Naive thymus-derived CD4-positive, alpha-beta T cell (primary cell): ENCODE results near the gene NME7. TPM values are rescaled to one million over a fixed set of nuclear protein-coding genes. Genes with fewer than 3 reads are reported as not detected.

ENCODE experiments used
- ATAC-seq: fragments of 150-1000 bp; cut with Tn5 transposase; 2 replicates; pipeline ENCODE4 v1.10.0; 2021; ENCODE audit warnings: mild to moderate bottlenecking, moderate library complexity
- CTCF ChIA-PET: fragments of 350-600 bp; sonication (Branson Sonifier 250); formaldehyde crosslinking; loops from one replicate; lab custom pipeline; 2021; ENCODE audit warnings: antibody characterized with exemption; lab: Charles Lee
- POLR2A ChIA-PET: fragments of 350-600 bp; sonication (Branson Sonifier 250); formaldehyde crosslinking; loops from one replicate; lab custom pipeline; 2021; ENCODE audit warnings: antibody characterized with exemption, inconsistent platforms; lab: Charles Lee
- DNase-seq, 9 donors: peaks; one replicate each; pipeline versions ENCODE4 v3.0.0 to v3.0.0-alpha.2; 2020 to 2022; ENCODE audit warnings: mixed read lengths in 1 of 9
- H3K27ac ChIP-seq: one replicate; pipeline ENCODE4 v1.7.0; 2013; ENCODE audit warnings: mild to moderate bottlenecking, low read depth, low read length, moderate library complexity
- H3K27me3 ChIP-seq, 2 donors: one replicate each; pipeline ENCODE4 v1.7.0; 2013; ENCODE audit warnings: low read length in 2 of 2, mild to moderate bottlenecking in 2 of 2, moderate library complexity in 2 of 2; ENCODE audit not compliant: control insufficient read depth in 2 of 2, insufficient read depth in 2 of 2
- H3K36me3 ChIP-seq, 3 experiments: 1 replicate in 2 of 3; 2 replicates in 1 of 3; pipeline ENCODE4 v1.7.0; 2013; ENCODE audit warnings: low read length in 3 of 3, mild to moderate bottlenecking in 3 of 3, moderate library complexity in 1 of 3; ENCODE audit not compliant: insufficient read depth in 3 of 3, control insufficient read depth in 2 of 3
- H3K4me1 ChIP-seq, 2 donors: one replicate each; pipeline ENCODE4 v1.7.0; 2013; ENCODE audit warnings: low read length in 2 of 2, mild to moderate bottlenecking in 2 of 2, moderate library complexity in 1 of 2; ENCODE audit not compliant: control insufficient read depth in 2 of 2, insufficient read depth in 2 of 2
- H3K4me3 ChIP-seq: 2 replicates; pipeline ENCODE4 v1.7.0; 2013; ENCODE audit warnings: mild to moderate bottlenecking, low read length
- H3K9me3 ChIP-seq, 3 experiments: 1 replicate in 2 of 3; 2 replicates in 1 of 3; pipeline ENCODE4 v1.7.0; 2013; ENCODE audit warnings: low read length in 3 of 3; ENCODE audit not compliant: control insufficient read depth in 2 of 3
- H3K27ac Mint-ChIP-seq, 9 donors: one replicate each; pipeline ENCODE4 v1.8.0; 2020 to 2022; ENCODE audit warnings: mixed read lengths in 9 of 9, mild to moderate bottlenecking in 8 of 9, moderate library complexity in 5 of 9, inconsistent platforms in 2 of 9
- H3K27me3 Mint-ChIP-seq, 5 donors: one replicate each; pipeline ENCODE4 v1.8.0; 2021 to 2022; ENCODE audit warnings: mixed read lengths in 5 of 5, mild to moderate bottlenecking in 1 of 5
- H3K36me3 Mint-ChIP-seq, 5 donors: one replicate each; pipeline ENCODE4 v1.8.0; 2020 to 2022; ENCODE audit warnings: mixed read lengths in 5 of 5, mild to moderate bottlenecking in 3 of 5, inconsistent platforms in 1 of 5
- H3K4me1 Mint-ChIP-seq, 7 donors: one replicate each; pipeline ENCODE4 v1.8.0; 2020 to 2022; ENCODE audit warnings: mixed read lengths in 7 of 7, mild to moderate bottlenecking in 3 of 7, inconsistent platforms in 1 of 7
- H3K4me3 Mint-ChIP-seq, 10 donors: one replicate each; pipeline ENCODE4 v1.8.0; 2020 to 2022; ENCODE audit warnings: mild to moderate bottlenecking in 10 of 10, mixed read lengths in 10 of 10, moderate library complexity in 6 of 10, inconsistent platforms in 2 of 10
- H3K9me3 Mint-ChIP-seq, 11 donors: one replicate each; pipeline ENCODE4 v1.8.0; 2020 to 2022; ENCODE audit warnings: mixed read lengths in 11 of 11, mild to moderate bottlenecking in 4 of 11, inconsistent platforms in 1 of 11, moderate library complexity in 1 of 11
- intact Hi-C, 2 donors: fragments of 100-400 bp; cut with micrococcal nuclease; formaldehyde crosslinking; loops; one replicate each; pipeline ENCODE4 v1.15.1; 2023
- polyA plus RNA-seq, 2 donors: library from polyadenylated mRNA; unstranded; fragments of 300-500 nt; fragmentation: Illumina TruSeq; gene quantifications; one replicate each; pipeline ENCODE4 v1.2.3, GENCODE V29; 2021
- total RNA-seq, 6 experiments: library from RNA in 5 of 6; stranded (reverse) in 5 of 6; gene quantifications; 1 replicate in 5 of 6; 2 replicates in 1 of 6; pipeline ENCODE4 v1.2.3 and lab custom pipeline; 2021 to 2026

NME7 gene
- total and polyA plus RNA-seq, 7 experiments from 2014 or later = 8.6 to 18.6 (median 12.9) TPM

DNA sequence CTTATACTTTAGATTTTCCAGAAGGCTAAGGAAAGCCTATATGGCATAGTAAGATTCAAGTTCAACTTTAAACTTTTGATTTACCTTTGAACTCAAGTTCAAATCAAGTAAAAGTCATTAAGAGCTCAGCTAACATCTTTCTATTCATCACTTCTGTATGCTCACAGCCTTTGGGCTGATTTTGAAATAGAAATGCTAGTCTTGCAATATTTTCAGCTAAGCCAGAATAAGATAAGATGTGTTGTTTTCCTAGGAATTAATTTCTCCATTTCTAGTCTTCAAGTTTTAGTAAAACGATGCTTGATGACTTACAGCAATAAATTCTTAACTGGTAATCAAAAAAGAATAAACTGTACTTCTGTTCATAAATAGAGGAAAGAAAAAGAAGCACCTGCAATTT lies 225.5 kb downstream of the NME7 start:
- ATAC-seq (no peak), DNase-seq (no peak)
- ChIA-PET POLR2A (no interaction called here), CTCF (no interaction called here)
- Mint-ChIP-seq H3K36me3 (peaks cover 0 to 9% (median under 1%) of the 10 kb centered on the region in 5 donors), H3K4me3 (no peak overlapping the region), H3K27ac (no peak overlapping the region), H3K27me3 (no peaks in the 10 kb centered on the region), H3K4me1 (peaks cover 0 to 12% (median 0%) of the 10 kb centered on the region in 7 donors), H3K9me3 (no peaks in the 10 kb centered on the region)
- no peaks in the 10 kb centered on the region for H3K36me3 ChIP-seq
- H3K4me3 ChIP-seq = no peak overlapping the region
- intact Hi-C loops = no loop called here
- no peaks in the 10 kb centered on the region for H3K27me3 ChIP-seq
- no peak overlapping the region for H3K27ac ChIP-seq
- no peaks in the 10 kb centered on the region for H3K9me3 ChIP-seq
- H3K4me1 ChIP-seq = no peaks in the 10 kb centered on the region

DNA sequence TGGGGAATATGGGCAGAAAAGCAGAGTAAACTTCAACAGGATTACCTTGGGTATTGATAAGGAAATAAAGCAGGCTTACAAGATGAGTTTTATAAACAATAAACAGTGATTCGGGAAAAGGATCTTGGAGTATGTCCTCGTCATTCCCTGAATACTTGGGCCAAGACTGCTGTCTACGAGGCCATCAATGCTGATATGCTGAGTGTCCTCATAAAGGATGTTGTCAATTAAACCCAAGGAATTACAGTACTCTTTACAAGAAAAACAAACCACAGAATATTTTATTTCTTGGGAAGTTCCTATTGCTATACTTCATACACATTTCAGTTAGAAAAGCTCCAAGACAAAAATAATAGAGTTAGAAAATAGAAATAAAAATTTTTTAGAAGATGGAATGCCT lies 226.2 kb downstream of the NME7 start:
- H3K9me3 Mint-ChIP-seq = no peaks in the 10 kb centered on the region
- H3K4me3 Mint-ChIP-seq = no peak overlapping the region
- H3K4me1 ChIP-seq = no peaks in the 10 kb centered on the region
- H3K27ac ChIP-seq = no peak overlapping the region
- intact Hi-C loops = no loop called here
- ChIA-PET POLR2A (no interaction called here), CTCF (no interaction called here)
- H3K27me3 Mint-ChIP-seq = no peaks in the 10 kb centered on the region
- ATAC-seq (no peak), DNase-seq (no peak)
- no peak overlapping the region for H3K4me3 ChIP-seq
- H3K27ac Mint-ChIP-seq = no peak overlapping the region
- no peaks in the 10 kb centered on the region for H3K9me3 ChIP-seq
- peaks cover 0 to 12% (median 0%) of the 10 kb centered on the region in 7 donors for H3K4me1 Mint-ChIP-seq
- H3K36me3 ChIP-seq = no peaks in the 10 kb centered on the region
- H3K27me3 ChIP-seq = no peaks in the 10 kb centered on the region
- H3K36me3 Mint-ChIP-seq = peaks cover 0 to 9% (median 0%) of the 10 kb centered on the region in 5 donors

DNA sequence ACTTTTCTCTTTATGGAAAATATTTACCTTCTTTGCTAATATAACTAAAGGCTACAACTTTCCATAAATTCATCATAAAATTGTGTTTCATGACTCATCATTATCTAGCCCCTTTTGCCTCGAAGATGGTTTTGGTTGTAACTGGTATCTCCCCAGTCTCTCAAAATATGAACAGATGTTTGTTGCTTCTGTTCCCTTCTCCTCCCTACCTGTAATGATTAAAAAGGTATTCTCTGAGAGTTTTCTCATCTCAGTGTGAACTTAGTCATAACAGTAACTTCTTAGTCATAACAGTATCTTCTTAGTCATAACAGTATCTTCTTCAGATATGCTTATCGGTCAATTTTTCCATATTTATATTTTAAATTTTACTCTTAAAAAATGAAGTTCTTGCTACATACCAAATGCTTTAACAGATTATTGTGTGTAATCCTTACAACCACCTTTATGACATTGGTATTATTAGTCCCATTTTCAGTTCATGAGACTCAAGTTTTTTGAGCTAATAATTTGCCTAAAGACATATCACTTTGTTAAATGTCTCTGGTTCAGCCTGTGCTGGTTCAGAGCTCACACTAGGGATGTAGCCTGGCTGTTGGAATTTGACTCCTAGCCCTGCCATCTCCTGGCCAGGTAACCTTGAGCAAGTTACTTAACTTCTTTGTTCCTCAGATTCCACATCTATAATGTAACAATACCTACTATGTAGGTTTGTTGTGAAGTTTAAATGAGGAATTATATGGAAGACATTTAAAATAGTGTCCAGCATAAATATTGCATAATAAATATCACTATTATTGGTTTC lies 228.5 kb downstream of the NME7 start:
- Histone ChIP-seq H3K4me3 (no peak overlapping the region), H3K27ac (no peak overlapping the region), H3K9me3 (no peaks in the 10 kb centered on the region), H3K27me3 (no peaks in the 10 kb centered on the region), H3K4me1 (no peaks in the 10 kb centered on the region), H3K36me3 (no peaks in the 10 kb centered on the region)
- CTCF ChIA-PET = no interaction called here
- DNase-seq (no peak), ATAC-seq (no peak)
- POLR2A ChIA-PET = no interaction called here
- Mint-ChIP-seq H3K9me3 (no peaks in the 10 kb centered on the region), H3K27ac (peak overlapping the region in 1 of 9 donors; percentile 65), H3K4me3 (peak overlapping the region in 1 of 10 donors; percentile 65), H3K27me3 (no peaks in the 10 kb centered on the region), H3K36me3 (peaks cover 0 to 8% (median 0%) of the 10 kb centered on the region in 5 donors), H3K4me1 (peaks cover 0 to 12% (median 0%) of the 10 kb centered on the region in 7 donors)
- intact Hi-C loops = loop anchor here in 1 of 2 donors (10.0 kb wide), 1 partner anchor 534 kb away; no protein-coding TSS in a partner anchor

DNA sequence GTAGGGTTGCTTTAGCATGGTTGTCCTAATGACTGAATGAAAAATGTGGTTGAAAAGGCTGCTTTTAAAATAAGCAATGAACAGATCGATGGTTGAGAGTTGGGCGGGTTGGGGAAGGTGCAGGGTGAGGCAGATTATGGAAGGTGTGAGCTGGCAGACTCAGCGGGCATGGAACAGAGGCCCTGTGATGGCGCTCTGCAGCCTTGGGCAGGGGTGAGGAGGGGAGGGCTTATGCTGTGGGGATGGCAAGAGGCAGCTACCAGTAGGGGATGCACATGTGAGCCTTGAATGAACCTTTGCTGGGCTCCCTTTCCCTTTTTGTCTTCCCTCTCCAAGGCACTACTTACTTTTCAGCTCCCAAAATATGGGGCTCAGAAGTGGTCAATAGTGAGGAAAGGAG lies 230.2 kb downstream of the NME7 start:
- no peak overlapping the region for H3K27ac ChIP-seq
- H3K27me3 ChIP-seq = no peaks in the 10 kb centered on the region
- H3K27ac Mint-ChIP-seq = peak overlapping the region in 2 of 9 donors; percentile 28 to 32
- intact Hi-C loops = loop anchor here in 1 of 2 donors (10.0 kb wide), 1 partner anchor 533 kb away; no protein-coding TSS in a partner anchor
- H3K4me3 ChIP-seq = no peak overlapping the region
- no peaks in the 10 kb centered on the region for H3K4me1 ChIP-seq
- ChIA-PET POLR2A (no interaction called here), CTCF (no interaction called here)
- peaks cover 0 to 11% (median under 1%) of the 10 kb centered on the region in 5 donors for H3K36me3 Mint-ChIP-seq
- H3K9me3 ChIP-seq = no peaks in the 10 kb centered on the region
- H3K4me1 Mint-ChIP-seq = peaks cover 0 to 13% (median 0%) of the 10 kb centered on the region in 7 donors
- no peak overlapping the region for H3K4me3 Mint-ChIP-seq
- H3K9me3 Mint-ChIP-seq = no peaks in the 10 kb centered on the region
- H3K36me3 ChIP-seq = no peaks in the 10 kb centered on the region
- H3K27me3 Mint-ChIP-seq = no peaks in the 10 kb centered on the region
- ATAC-seq (no peak), DNase-seq (no peak)

DNA sequence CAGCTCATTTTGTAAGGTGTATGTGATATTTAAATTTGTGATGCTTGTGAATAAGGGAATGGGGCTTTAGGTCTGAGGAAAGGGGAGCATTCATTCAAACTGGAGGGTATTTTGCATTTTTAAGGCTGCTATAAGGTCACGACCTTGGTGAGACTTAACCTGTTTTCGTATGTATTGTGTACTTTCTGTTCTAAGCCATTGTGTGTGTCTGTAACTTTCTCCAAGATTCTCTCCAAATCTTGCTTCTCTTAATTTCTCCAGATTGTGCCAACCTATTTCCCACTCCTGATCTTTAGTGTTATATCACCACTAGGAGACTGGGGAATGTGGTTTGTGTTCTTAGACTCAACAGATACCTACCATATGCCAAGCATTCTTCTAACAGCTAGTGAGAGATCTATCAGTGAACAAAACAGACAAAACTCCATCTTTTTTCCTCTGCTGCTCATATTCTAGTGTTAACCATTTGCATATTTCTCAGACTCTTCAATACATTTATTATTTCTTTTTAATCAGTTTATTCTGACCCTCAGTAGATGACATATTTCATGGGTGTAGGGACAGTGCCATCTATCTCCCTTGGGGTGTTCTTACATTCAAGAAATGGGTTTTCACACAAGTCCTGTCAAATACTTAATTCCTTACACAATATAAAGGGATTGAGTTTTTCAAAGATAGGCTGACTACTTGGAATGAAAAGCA lies 233.6 kb downstream of the NME7 start:
- H3K4me3 ChIP-seq = no peak overlapping the region
- ChIA-PET POLR2A (no interaction called here), CTCF (no interaction called here)
- H3K27me3 Mint-ChIP-seq = no peaks in the 10 kb centered on the region
- H3K9me3 Mint-ChIP-seq = no peaks in the 10 kb centered on the region
- H3K27ac ChIP-seq = no peak overlapping the region
- H3K4me1 ChIP-seq = no peaks in the 10 kb centered on the region
- H3K36me3 ChIP-seq = no peaks in the 10 kb centered on the region
- no peaks in the 10 kb centered on the region for H3K9me3 ChIP-seq
- peaks cover 0 to 23% (median 9%) of the 10 kb centered on the region in 5 donors for H3K36me3 Mint-ChIP-seq
- no peak for ATAC-seq
- H3K4me1 Mint-ChIP-seq = peaks cover 0 to 8% (median 0%) of the 10 kb centered on the region in 7 donors
- no peaks in the 10 kb centered on the region for H3K27me3 ChIP-seq
- no peak for DNase-seq
- intact Hi-C loops = loop anchor here (1.0 to 10.0 kb wide), 3 partner anchors 529 to 792 kb away; no protein-coding TSS in a partner anchor
- no peak overlapping the region for H3K4me3 Mint-ChIP-seq
- H3K27ac Mint-ChIP-seq = no peak overlapping the region

DNA sequence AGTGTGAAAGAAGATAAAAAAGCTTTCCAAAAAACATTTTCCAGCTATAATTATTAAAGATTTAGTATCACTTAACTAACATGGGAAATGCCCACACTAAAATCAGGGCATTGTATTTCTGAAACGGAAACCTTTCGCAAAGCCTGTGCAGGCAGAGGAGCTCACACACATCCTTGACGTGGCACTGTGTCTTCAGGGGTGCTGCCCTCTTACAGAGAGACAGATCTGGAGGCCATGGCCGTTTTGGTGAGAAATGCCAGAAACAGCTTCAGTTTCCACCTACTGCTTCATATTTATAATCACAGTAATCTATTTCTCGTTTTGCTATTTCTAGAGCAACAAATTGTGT lies 234.4 kb downstream of the NME7 start:
- Histone ChIP-seq H3K27ac (no peak overlapping the region), H3K4me3 (no peak overlapping the region), H3K4me1 (no peaks in the 10 kb centered on the region), H3K27me3 (no peaks in the 10 kb centered on the region), H3K36me3 (no peaks in the 10 kb centered on the region), H3K9me3 (no peaks in the 10 kb centered on the region)
- H3K36me3 Mint-ChIP-seq = peaks cover 0 to 26% (median 9%) of the 10 kb centered on the region in 5 donors
- CTCF ChIA-PET = no interaction called here
- H3K9me3 Mint-ChIP-seq = no peaks in the 10 kb centered on the region
- DNase-seq = no peak
- H3K4me1 Mint-ChIP-seq = peaks cover 0 to 5% (median 0%) of the 10 kb centered on the region in 7 donors
- intact Hi-C loops = loop anchor here in 1 of 2 donors (10.0 kb wide), 1 partner anchor 528 kb away; no protein-coding TSS in a partner anchor
- H3K27me3 Mint-ChIP-seq = no peaks in the 10 kb centered on the region
- POLR2A ChIA-PET = no interaction called here
- H3K27ac Mint-ChIP-seq = peak overlapping the region in 1 of 9 donors; percentile 8
- no peak overlapping the region for H3K4me3 Mint-ChIP-seq
- ATAC-seq = no peak
